T-helper 2 cell treated with Interferon-gamma antibody and Interleukin-4, amounts not matched to agents 5 μg/mL and 100 μg/mL, for 36 hours (primary cell): ENCODE data around the gene LRMDA.

Experiments used
- DNase-seq: peaks from one replicate; pipeline ENCODE4 v3.0.0; 2021; ENCODE audit warnings: low spot score
- H3K27ac Mint-ChIP-seq: one replicate; pipeline ENCODE4 v1.8.0; 2021; ENCODE audit warnings: mild to moderate bottlenecking, mixed read lengths
- H3K27me3 Mint-ChIP-seq: one replicate; pipeline ENCODE4 v1.8.0; 2021; ENCODE audit warnings: low read depth, mixed read lengths
- H3K36me3 Mint-ChIP-seq: one replicate; pipeline ENCODE4 v1.8.0; 2021; ENCODE audit warnings: low read depth, mixed read lengths
- H3K4me1 Mint-ChIP-seq: one replicate; pipeline ENCODE4 v1.8.0; 2021; ENCODE audit warnings: low read depth, mixed read lengths
- H3K4me3 Mint-ChIP-seq: one replicate; pipeline ENCODE4 v1.8.0; 2022; ENCODE audit warnings: mild to moderate bottlenecking, moderate library complexity, mixed read lengths
- H3K9me3 Mint-ChIP-seq: one replicate; pipeline ENCODE4 v1.8.0; 2021; ENCODE audit warnings: mixed read lengths

Gene LRMDA

DNA sequence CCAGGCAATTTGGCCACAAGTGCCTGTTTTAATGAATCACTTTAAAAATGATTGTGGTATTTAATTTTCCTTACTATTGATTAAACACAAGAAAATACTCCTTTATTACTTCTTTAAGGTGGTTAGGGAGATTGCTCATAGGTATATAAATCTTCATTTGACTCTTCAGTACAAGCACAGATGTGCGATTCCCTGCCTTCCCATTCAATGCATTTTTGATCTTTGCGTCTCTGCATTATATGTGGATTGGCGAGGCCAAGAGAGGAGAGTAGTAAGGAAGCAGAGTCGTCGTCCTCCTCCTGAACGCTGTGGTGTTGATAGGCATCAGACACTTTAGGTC, 683.7 kb downstream of the LRMDA start:
- Mint-ChIP-seq H3K4me3 (no peak overlapping the region), H3K27me3 (no peaks in the 10 kb centered on the region), H3K27ac (no peak overlapping the region), H3K9me3 (no peaks in the 10 kb centered on the region), H3K4me1 (no peaks in the 10 kb centered on the region), H3K36me3 (no peaks in the 10 kb centered on the region)
- DNase-seq, result no peak

DNA sequence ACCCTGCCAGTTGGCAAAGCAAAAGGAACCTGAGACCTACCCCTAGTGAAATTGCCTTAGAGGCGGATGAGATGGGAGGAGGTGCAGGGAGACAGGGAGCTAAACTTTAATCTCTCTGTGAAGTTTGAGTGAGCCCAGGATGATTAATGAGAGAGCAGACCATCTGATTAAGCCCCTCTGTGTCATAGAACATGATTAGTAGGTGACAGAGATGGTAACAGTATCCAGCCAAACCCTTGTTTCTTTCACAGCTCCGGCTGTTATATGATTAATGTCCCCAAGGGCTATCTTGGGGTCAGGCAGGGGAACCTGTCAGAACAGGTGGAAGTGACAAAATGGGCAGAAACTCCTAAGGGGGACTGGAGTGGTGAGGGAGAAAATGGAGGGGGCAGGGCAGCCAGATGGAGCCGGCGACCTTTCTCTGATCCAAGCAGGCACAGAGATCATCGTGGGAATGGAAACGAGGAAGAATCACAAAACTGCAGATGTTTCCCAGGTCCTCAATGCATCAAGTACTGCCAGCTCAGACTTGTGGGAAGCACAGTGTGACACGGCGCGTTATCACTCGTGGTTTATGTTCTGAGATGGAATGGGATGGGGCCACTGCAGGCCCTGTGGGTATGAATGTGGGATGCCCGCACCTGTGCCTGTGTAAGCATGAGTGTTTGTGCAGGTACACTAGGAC, 684.2 kb downstream of the LRMDA start:
- Mint-ChIP-seq H3K36me3 (no peaks in the 10 kb centered on the region), H3K4me3 (no peak overlapping the region), H3K9me3 (no peaks in the 10 kb centered on the region), H3K27me3 (no peaks in the 10 kb centered on the region), H3K4me1 (no peaks in the 10 kb centered on the region), H3K27ac (no peak overlapping the region)
- DNase-seq, result no peak

DNA sequence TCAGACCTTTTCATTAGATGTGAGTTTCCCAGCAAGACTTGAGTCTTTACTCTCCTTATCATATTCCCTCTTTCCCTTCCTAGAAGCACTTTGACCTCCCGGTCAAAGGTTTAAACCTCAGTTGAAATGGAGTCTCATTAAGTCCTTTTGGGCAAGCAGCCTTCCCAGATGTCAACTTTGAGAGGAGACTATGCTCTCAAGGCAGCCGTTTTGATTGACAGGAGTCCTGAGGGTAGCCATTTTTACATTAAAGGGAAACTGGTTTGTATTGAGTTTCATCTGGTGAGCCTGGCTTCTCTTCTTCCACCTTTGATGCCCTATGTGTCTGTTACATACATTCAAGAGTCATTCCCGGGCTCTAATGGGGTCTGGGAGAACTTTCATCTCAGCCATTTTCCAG, 685.1 kb downstream of the LRMDA start:
- Mint-ChIP-seq H3K36me3 (no peaks in the 10 kb centered on the region), H3K4me1 (no peaks in the 10 kb centered on the region), H3K9me3 (no peaks in the 10 kb centered on the region), H3K27ac (no peak overlapping the region), H3K27me3 (no peaks in the 10 kb centered on the region), H3K4me3 (no peak overlapping the region)
- no peak for DNase-seq

DNA sequence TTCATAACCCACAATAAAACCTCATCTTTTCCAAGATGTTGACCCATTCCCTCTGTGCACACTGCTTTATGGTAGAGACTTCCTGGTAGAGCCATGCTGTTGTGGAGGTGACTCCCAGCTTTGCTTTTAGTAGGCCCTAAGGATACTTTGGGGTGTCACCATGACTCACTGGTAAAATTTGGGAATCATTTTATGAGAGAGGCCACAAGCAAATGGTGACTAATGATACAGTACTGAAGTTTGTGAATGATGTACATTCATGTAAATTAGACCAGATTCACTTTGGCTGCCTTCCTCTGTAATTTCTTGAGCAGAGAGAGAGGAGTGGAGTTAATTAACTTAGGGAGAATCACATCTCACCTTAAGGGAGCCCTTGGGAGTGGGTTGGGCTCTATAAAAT, 686.5 kb downstream of the LRMDA start:
- H3K4me1 Mint-ChIP-seq, result no peaks in the 10 kb centered on the region
- no peak overlapping the region for H3K27ac Mint-ChIP-seq
- H3K9me3 Mint-ChIP-seq, result no peaks in the 10 kb centered on the region
- DNase-seq, result no peak
- no peaks in the 10 kb centered on the region for H3K36me3 Mint-ChIP-seq
- no peaks in the 10 kb centered on the region for H3K27me3 Mint-ChIP-seq
- H3K4me3 Mint-ChIP-seq, result no peak overlapping the region

DNA sequence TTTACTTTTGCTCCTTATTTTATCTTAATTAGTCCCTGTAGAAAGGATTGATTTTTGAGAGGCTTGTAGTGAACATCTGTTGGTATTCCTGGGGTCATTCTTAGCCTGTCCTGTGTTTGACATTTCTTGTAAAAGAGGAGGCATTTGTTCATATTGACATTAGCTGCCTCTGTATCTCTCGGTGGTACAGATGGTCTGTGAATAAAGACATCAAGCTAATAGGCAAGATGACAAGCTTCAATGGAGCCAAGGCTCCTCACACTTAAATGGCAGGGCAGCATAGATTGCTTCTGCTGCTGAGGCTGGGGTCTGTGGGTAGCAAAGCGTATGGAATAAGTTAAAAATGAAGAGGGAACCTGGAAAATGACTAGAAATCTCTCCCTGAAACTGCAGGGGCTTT, 687.6 kb downstream of the LRMDA start:
- Mint-ChIP-seq H3K36me3 (no peaks in the 10 kb centered on the region), H3K9me3 (no peaks in the 10 kb centered on the region), H3K4me1 (no peaks in the 10 kb centered on the region), H3K27me3 (no peaks in the 10 kb centered on the region), H3K27ac (no peak overlapping the region), H3K4me3 (no peak overlapping the region)
- no peak for DNase-seq

DNA sequence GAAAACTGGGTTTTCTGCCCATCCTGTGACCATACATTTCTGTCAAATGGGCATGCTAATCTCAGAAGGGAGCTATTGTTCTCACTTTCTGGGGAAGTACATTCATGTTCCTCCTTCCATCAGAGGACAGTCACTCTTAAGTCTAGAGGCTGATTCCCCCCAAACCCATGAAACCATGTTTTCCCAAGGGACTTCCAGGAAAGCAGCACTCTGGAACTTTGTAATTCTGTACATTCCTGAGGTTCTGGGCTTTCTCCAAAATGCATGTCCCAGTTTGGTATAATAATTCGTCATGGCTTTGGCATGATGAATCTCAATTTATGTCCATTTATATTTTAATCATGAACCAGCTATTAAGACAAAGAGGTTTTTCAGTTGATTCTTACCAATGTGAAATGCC, 688.1 kb downstream of the LRMDA start:
- no peak for DNase-seq
- no peaks in the 10 kb centered on the region for H3K36me3 Mint-ChIP-seq
- no peaks in the 10 kb centered on the region for H3K9me3 Mint-ChIP-seq
- H3K27me3 Mint-ChIP-seq, result no peaks in the 10 kb centered on the region
- H3K4me3 Mint-ChIP-seq, result no peak overlapping the region
- H3K27ac Mint-ChIP-seq, result no peak overlapping the region
- H3K4me1 Mint-ChIP-seq, result no peaks in the 10 kb centered on the region

DNA sequence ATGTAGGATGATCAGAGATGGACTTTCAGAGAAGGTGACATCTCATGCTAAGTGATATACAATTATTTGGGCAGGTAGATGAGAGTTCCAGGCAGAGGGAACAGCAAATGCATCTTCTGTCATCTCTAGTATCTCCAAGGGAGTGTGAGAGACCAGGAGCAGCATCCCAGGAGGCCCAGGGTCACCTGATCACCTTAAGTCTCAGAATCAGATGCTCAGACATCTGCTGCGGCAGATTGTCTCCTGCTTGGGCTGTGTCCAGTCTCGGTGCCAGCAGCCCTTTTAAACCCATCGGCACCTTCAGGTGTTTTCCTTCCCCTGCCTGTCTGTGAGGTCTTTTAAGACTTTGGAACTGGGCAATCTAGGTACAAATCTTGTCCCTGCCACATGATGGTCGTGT, 690.6 kb downstream of the LRMDA start:
- H3K27me3 Mint-ChIP-seq, result no peaks in the 10 kb centered on the region
- H3K4me1 Mint-ChIP-seq, result no peaks in the 10 kb centered on the region
- no peaks in the 10 kb centered on the region for H3K36me3 Mint-ChIP-seq
- no peaks in the 10 kb centered on the region for H3K9me3 Mint-ChIP-seq
- no peak for DNase-seq
- H3K4me3 Mint-ChIP-seq, result no peak overlapping the region
- H3K27ac Mint-ChIP-seq, result no peak overlapping the region

GRCh38 chr10:76124280-76124679, 692.9 kb downstream of the LRMDA start:
- DNase-seq, result no peak
- H3K36me3 Mint-ChIP-seq, result no peaks in the 10 kb centered on the region
- no peaks in the 10 kb centered on the region for H3K4me1 Mint-ChIP-seq
- H3K9me3 Mint-ChIP-seq, result no peaks in the 10 kb centered on the region
- no peak overlapping the region for H3K27ac Mint-ChIP-seq
- H3K4me3 Mint-ChIP-seq, result no peak overlapping the region
- no peaks in the 10 kb centered on the region for H3K27me3 Mint-ChIP-seq

- H3K4me3 Mint-ChIP-seq, result no peak overlapping the region
- no peak overlapping the region for H3K27ac Mint-ChIP-seq
- no peaks in the 10 kb centered on the region for H3K9me3 Mint-ChIP-seq
- no peak for DNase-seq
- no peaks in the 10 kb centered on the region for H3K36me3 Mint-ChIP-seq
- H3K27me3 Mint-ChIP-seq, result no peaks in the 10 kb centered on the region
- no peaks in the 10 kb centered on the region for H3K4me1 Mint-ChIP-seq
These were observed 694.5 kb downstream of the LRMDA start for GRCh38 chr10:76125900-76126299.

DNA sequence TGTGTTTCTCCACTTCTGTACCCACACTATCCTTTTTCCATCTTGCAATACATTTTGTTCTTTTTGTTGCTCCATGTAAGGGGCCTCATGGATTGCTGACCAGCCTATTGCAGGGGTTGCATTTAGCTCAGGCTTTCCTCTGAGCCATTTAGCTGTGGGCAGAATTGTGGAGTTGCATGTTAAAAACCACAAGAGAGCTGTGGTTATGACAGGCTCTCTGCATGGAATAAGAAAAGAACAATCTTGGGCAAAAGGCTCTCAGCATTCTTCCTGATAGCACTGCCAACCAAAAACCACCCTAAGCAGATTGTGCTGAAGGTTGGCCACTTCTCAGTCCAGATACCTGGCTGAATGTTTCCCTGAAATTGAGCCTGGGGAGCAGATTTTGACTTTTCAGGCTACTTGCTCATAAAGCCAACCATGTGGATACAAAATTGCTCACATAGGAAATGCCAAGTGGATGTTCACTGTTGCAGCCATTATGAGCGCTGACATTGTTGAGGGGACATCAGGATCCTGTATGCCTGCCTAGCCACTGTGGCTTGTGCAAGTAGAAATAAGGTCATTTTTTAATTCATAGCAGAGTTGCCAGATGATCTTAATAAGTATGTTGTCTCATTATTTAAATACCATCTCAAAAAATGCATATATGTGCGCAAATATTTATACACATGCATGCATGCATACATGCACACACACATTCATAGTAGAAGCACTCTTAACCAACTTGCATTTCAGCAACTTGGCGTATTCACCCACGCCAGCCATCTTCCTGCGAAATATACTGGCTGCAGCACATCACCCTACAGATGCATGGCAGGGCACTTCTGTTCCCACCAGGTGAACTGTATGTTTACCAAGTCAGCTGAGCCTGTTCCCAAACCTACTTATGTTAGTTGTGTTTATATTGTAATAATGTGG, 695.4 kb downstream of the LRMDA start:
- H3K4me3 Mint-ChIP-seq, result no peak overlapping the region
- no peaks in the 10 kb centered on the region for H3K36me3 Mint-ChIP-seq
- H3K27me3 Mint-ChIP-seq, result no peaks in the 10 kb centered on the region

DNA sequence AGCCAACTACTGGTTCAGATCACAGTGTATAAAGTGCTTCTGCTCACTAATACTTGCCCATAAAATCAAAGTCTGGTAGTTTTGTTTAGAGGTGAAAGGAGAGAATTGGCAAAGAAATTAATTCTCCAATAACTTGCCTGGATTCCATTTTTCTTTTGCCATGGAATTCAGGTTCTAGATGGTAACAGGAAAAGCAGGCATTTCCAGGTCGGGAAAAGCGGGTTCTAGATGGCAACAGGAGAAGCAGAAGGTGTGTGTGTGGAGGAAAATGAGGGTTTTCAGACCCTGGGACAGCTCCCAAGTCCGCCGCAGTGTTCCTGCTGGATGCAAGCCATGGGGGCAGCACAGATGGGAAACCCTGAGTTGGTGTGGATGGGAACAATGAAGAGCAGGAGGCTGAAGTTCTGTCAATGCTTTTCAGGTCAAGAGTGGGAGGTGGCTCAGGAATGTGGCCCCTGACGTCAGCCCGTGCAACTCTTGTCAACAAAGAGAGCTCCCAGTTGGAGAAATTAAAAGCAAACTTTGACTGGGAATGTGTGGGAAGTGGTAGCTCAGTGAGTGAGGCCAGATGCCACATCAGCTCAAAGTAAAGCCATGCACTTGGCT, 696.7 kb downstream of the LRMDA start:
- Mint-ChIP-seq H3K36me3 (no peaks in the 10 kb centered on the region), H3K4me3 (no peak overlapping the region), H3K27ac (no peak overlapping the region), H3K27me3 (no peaks in the 10 kb centered on the region), H3K4me1 (no peaks in the 10 kb centered on the region), H3K9me3 (no peaks in the 10 kb centered on the region)
- no peak for DNase-seq

More for the DNA sequence above, 695.4 kb downstream of the LRMDA start:
- no peak overlapping the region for H3K27ac Mint-ChIP-seq
- no peaks in the 10 kb centered on the region for H3K9me3 Mint-ChIP-seq
- no peaks in the 10 kb centered on the region for H3K4me1 Mint-ChIP-seq
- DNase-seq, result no peak

DNA sequence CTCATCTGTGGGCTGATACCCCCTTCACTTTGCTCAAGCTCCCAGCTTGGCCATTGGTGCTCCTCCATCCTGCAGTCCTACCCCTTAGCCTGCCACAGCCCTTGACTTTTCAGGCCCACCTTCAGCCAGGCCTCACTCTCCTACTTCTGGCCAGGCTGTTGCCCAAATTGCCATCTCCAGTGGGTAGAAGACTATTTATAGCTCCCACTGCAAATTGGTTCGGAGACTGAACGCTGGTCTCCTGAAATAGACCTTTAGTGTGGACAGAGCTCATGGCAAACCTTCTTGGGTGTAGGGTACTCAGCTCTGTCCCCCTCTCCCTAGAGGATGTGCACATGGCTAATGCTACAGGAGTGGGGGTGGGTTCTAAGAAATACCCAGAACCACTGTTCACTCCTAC, 697.8 kb downstream of the LRMDA start:
- Mint-ChIP-seq H3K4me3 (no peak overlapping the region), H3K9me3 (no peaks in the 10 kb centered on the region), H3K27me3 (no peaks in the 10 kb centered on the region), H3K36me3 (no peaks in the 10 kb centered on the region), H3K4me1 (no peaks in the 10 kb centered on the region), H3K27ac (no peak overlapping the region)
- no peak for DNase-seq

DNA sequence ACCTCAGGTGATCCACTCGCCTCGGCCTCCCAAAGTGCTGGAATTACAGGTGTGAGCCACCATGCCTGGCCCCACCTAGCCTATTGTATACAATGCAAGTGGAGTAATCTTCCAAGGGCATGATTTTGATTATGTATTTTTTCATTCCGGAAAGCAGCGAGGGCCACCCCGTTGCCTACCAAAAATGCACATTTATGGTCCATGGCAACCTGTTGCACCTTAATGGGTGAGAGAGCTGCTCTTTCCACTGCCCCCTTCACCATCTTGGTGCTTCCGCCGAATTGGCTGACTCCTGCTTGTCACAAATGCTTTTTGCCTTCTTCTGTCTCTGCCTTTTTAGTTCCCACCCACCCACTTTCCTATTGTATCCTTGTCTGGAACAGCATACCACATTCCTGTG, 699.5 kb downstream of the LRMDA start:
- Mint-ChIP-seq H3K27me3 (no peaks in the 10 kb centered on the region), H3K4me3 (no peak overlapping the region), H3K36me3 (no peaks in the 10 kb centered on the region), H3K9me3 (no peaks in the 10 kb centered on the region), H3K4me1 (no peaks in the 10 kb centered on the region), H3K27ac (no peak overlapping the region)
- DNase-seq, result no peak

GRCh38 chr10:76133597-76134255, 702.3 kb downstream of the LRMDA start:
- H3K9me3 Mint-ChIP-seq, result no peaks in the 10 kb centered on the region
- no peaks in the 10 kb centered on the region for H3K36me3 Mint-ChIP-seq
- H3K27ac Mint-ChIP-seq, result no peak overlapping the region
- DNase-seq, result no peak
- H3K27me3 Mint-ChIP-seq, result no peaks in the 10 kb centered on the region
- H3K4me3 Mint-ChIP-seq, result no peak overlapping the region
- H3K4me1 Mint-ChIP-seq, result no peaks in the 10 kb centered on the region
